K562 (cell line): Measurements from ENCODE around the gene NAGS. TPM values are rescaled to one million over a fixed set of nuclear protein-coding genes. Genes with fewer than 3 reads are reported as not detected.

Source experiments
- ATAC-seq: fragments of 200-7000 bp; cut with Tn5 transposase; 3 replicates; pipeline ENCODE4 v1.9.1; 2020; ENCODE audit warnings: moderate library complexity
- BruUV-seq: library from RNA; stranded (reverse); fragments of 400-500 nt; replicated peaks from 2 replicates; lab custom pipeline; 2021; lab: Mats Ljungman, UMichigan
- CTCF ChIA-PET: fragments of 300-600 bp; formaldehyde crosslinking; extraction: SDS; loops from one replicate; lab custom pipeline; 2021; ENCODE audit warnings: low intra/inter-chr PET ratio; lab: Yijun Ruan, JAX
- POLR2A ChIA-PET: fragments of 300-600, 350-650 bp; sonication (Branson Sonifier 250); formaldehyde crosslinking; extraction: SDS; loops from one replicate; lab custom pipeline; 2021; ENCODE audit warnings: antibody characterized with exemption, inconsistent platforms; lab: Yijun Ruan, JAX
- DNase-seq, 4 experiments: peaks; one replicate each; pipeline versions ENCODE4 v3.0.0 to v3.0.0-alpha.2; 2011 to 2018; ENCODE audit warnings: low spot score in 3 of 4, mixed read lengths in 3 of 4; ENCODE audit errors: extremely low read depth in 1 of 4
- FAIRE-seq: peaks from 2 replicates; lab custom pipeline; 2011; peaks lifted over from hg19 to GRCh38; lab: Jason Lieb, UNC
- H2AFZ ChIP-seq: 2 replicates; pipeline ENCODE4 v1.6.0; 2011; ENCODE audit warnings: low read depth, low read length, control low read depth, inconsistent platforms
- H3K27ac ChIP-seq: fragments of 200-600 bp; 3 replicates; pipeline ENCODE4 v1.8.0; 2011; ENCODE audit warnings: low read depth, mild to moderate bottlenecking, control low read depth, inconsistent platforms, low read length, moderate library complexity, mixed read lengths; ENCODE audit errors: extremely low read depth
- H3K27me3 ChIP-seq, 2 experiments: fragments of 300-600 bp in 1 of 2; 2 replicates in 1 of 2; 3 replicates in 1 of 2; pipeline versions ENCODE4 v1.6.0 to v1.8.0; 2011; ENCODE audit warnings: inconsistent platforms in 2 of 2, low read length in 2 of 2, mild to moderate bottlenecking in 1 of 2, mixed read lengths in 1 of 2, moderate library complexity in 1 of 2; ENCODE audit not compliant: control insufficient read depth in 2 of 2, insufficient read depth in 2 of 2
- H3K36me3 ChIP-seq: fragments of 300-600 bp; 3 replicates; pipeline ENCODE4 v1.8.0; 2011; ENCODE audit warnings: mild to moderate bottlenecking, low read length, inconsistent platforms; ENCODE audit not compliant: control insufficient read depth, insufficient read depth
- H3K4me1 ChIP-seq, 2 experiments: fragments of 200-600 bp in 1 of 2; replicated peaks in 1 of 2; 2 replicates in 1 of 2; 3 replicates in 1 of 2; pipeline versions ENCODE4 v1.5.1 to v1.8.0; 2011; ENCODE audit warnings: inconsistent platforms in 2 of 2, low read length in 2 of 2, mild to moderate bottlenecking in 1 of 2, mixed read lengths in 1 of 2, moderate library complexity in 1 of 2; ENCODE audit not compliant: control insufficient read depth in 2 of 2, insufficient read depth in 2 of 2
- H3K4me2 ChIP-seq: 2 replicates; pipeline ENCODE4 v1.6.1; 2011; ENCODE audit warnings: low read length, control low read depth, inconsistent platforms, mixed read lengths; ENCODE audit not compliant: insufficient read depth
- H3K4me3 ChIP-seq: fragments of 200-600 bp; sonication (generic), shearing (Covaris generic); 2 replicates; pipeline ENCODE4 v1.5.1; 2016; ENCODE audit warnings: control low read depth, inconsistent platforms
- H3K79me2 ChIP-seq: fragments of 200-600 bp; 3 replicates; pipeline ENCODE4 v1.8.0; 2011; ENCODE audit warnings: low read length, inconsistent platforms; ENCODE audit not compliant: control insufficient read depth, insufficient read depth
- H3K9ac ChIP-seq, 2 experiments: 2 replicates each; pipeline versions ENCODE4 v1.6.0 to v1.6.1; 2011; ENCODE audit warnings: low read depth in 2 of 2, low read length in 2 of 2, control low read depth in 1 of 2, inconsistent platforms in 1 of 2, mild to moderate bottlenecking in 1 of 2, mixed read lengths in 1 of 2; ENCODE audit not compliant: insufficient read depth in 1 of 2
- H3K9me1 ChIP-seq: one replicate; pipeline ENCODE4 v1.6.0; 2011; ENCODE audit warnings: inconsistent platforms, mild to moderate bottlenecking, low read length, moderate library complexity; ENCODE audit not compliant: control insufficient read depth, insufficient read depth
- H3K9me3 ChIP-seq: replicated peaks from 2 replicates; pipeline ENCODE4 v1.5.1; 2011; ENCODE audit warnings: low read depth, low read length, inconsistent platforms; ENCODE audit not compliant: control insufficient read depth, insufficient read depth
- H4K20me1 ChIP-seq: replicated peaks from 2 replicates; pipeline ENCODE4 v1.6.1; 2011; ENCODE audit warnings: low read length, inconsistent platforms, mixed read lengths; ENCODE audit not compliant: control insufficient read depth, insufficient read depth
- ESRRA ChIP-seq: fragments of 450-650 bp; IDR thresholded peaks from 2 replicates; pipeline ENCODE4 v1.6.1; 2014; ENCODE audit warnings: low read depth, mild to moderate bottlenecking, moderate library complexity, borderline replicate concordance
- SREBF1 ChIP-seq: fragments of 150-350 bp; IDR thresholded peaks from 2 replicates; pipeline ENCODE4 v1.6.1; 2014; ENCODE audit warnings: antibody characterized with exemption, low read depth, low read length, borderline replicate concordance
- WGBS: fragments of 100-300 bp; shearing (Covaris generic); methylation state at CpG from one replicate; pipeline ENCODE4 v1.1.6; 2016; ENCODE audit warnings: low coverage, mixed read lengths; ENCODE audit not compliant: insufficient coverage; ENCODE audit errors: missing lambda C conversion rate; 5-methylcytosine and 5-hydroxymethylcytosine counted together
- in situ Hi-C: fragments of 300-500 bp; cut with MboI; formaldehyde crosslinking; loops from 4 replicates; pipeline ENCODE4 v1.15.0; 2018; ENCODE audit warnings: inconsistent platforms, mixed read lengths
- intact Hi-C: fragments of 100-400 bp; cut with micrococcal nuclease; formaldehyde crosslinking; loops from 2 replicates; pipeline ENCODE4 v1.14.2; 2022
- polyA plus RNA-seq, 8 experiments: library from polyadenylated mRNA; depleted of rRNA in 4 of 8; stranded (reverse) in 5 of 8; unstranded in 3 of 8; fragments of >200 nt; fragmentation: Nextera tagmentation in 2 of 8; fragmentation: Illumina TruSeq in 1 of 8; extraction: Ambion mirVana in 2 of 8; extraction: Trizol in 1 of 8; gene quantifications; 2 replicates each; pipeline versions ENCODE4 v1.2.1 to v1.2.3, GENCODE V29; 2011 to 2014; ENCODE audit warnings: inconsistent platforms in 1 of 8, missing spikeins in 1 of 8
- total RNA-seq, 7 experiments: library from RNA; depleted of rRNA in 6 of 7; stranded (reverse); fragments of >200 nt in 6 of 7; fragmentation: Illumina TruSeq in 2 of 7; extraction: Trizol in 2 of 7; gene quantifications; 2 replicates each; pipeline versions ENCODE4 v1.2.1 to v1.2.3, GENCODE V29; 2011 to 2021; ENCODE audit warnings: low replicate concordance in 1 of 7

The NAGS gene
- total and polyA plus RNA-seq, 9 of the 15 experiments (the other 6 are each of a cell fraction or from before 2014, with no cell fraction given) = not detected

GRCh38 chr17:43983515-43984411 is 20.7 kb upstream of the NAGS start (continued):
- TF ChIP-seq ESRRA = peak; percentile 85

- Histone ChIP-seq H3K36me3 (no peaks in the 10 kb centered on the region), H4K20me1 (peaks cover 10% of the 10 kb centered on the region; the same call in 1 of the 2 replicates), H3K9ac (peak overlapping the region in 1 of 2 experiments; percentile 91; a peak in 1 of 4 replicates), H3K9me3 (no peaks in the 10 kb centered on the region), H3K4me2 (peak overlapping the region; percentile 86; the same call in 1 of the 2 replicates), H3K4me3 (no peak overlapping the region), H3K27ac (no peak overlapping the region), H3K9me1 (no peaks in the 10 kb centered on the region), H2AFZ (peak overlapping the region; percentile 96), H3K4me1 (peaks cover 5 to 12% of the 10 kb centered on the region in 2 experiments), H3K27me3 (peaks cover 23 to 33% of the 10 kb centered on the region in 2 experiments), H3K79me2 (no peaks in the 10 kb centered on the region)
- CTCF ChIA-PET = no interaction called here
- intact Hi-C loops = no loop called here
- DNase-seq = no peak
- 54% methylated on average over 8 of the region's 8 CpGs for WGBS
- in situ Hi-C loops = no loop called here
- no peak for FAIRE-seq
- no peak for TF ChIP-seq SREBF1
- ATAC-seq = 0 out of 3 replicates have a peak, but pooled peaks have one; percentile 12
- POLR2A ChIA-PET = interaction anchor here (0.6 to 1.2 kb wide), 2 partner anchors 27 to 233 kb away, joined by 3 read pairs; no protein-coding TSS in a partner anchor
- BruUV-seq = no TSS peak
Measured at GRCh38 chr17:43984521-43984920, 19.9 kb upstream of the NAGS start.
